AG04450 (cell line): ENCODE measurements around the gene AGBL3. TPM values are rescaled to one million over a fixed set of nuclear protein-coding genes. Genes with fewer than 3 reads are reported as not detected.

ENCODE experiments used
- CTCF ChIA-PET: fragments of 300-600, 350-600 bp; formaldehyde crosslinking; extraction: SDS; loops from one replicate; lab custom pipeline; 2022; ENCODE audit warnings: antibody characterized with exemption, inconsistent platforms; lab: Charles Lee
- POLR2A ChIA-PET: fragments of 350-600 bp; formaldehyde crosslinking; extraction: SDS; loops from one replicate; lab custom pipeline; 2021; ENCODE audit warnings: antibody characterized with exemption, inconsistent platforms; lab: Yijun Ruan, JAX
- DNase-seq: peaks from one replicate; pipeline ENCODE4 v3.0.0-alpha.2; 2011; ENCODE audit warnings: low read depth, low spot score
- H3K27ac ChIP-seq: one replicate; pipeline ENCODE4 v1.5.1; 2012; ENCODE audit warnings: low read depth, low read length, control low read depth
- H3K27me3 ChIP-seq: one replicate; pipeline ENCODE4 v1.6.0; 2012; ENCODE audit warnings: low read length; ENCODE audit not compliant: control insufficient read depth, insufficient read depth
- H3K4me3 ChIP-seq: 2 replicates; pipeline ENCODE4 v1.5.1; 2011; ENCODE audit warnings: mild to moderate bottlenecking, low read depth, low read length, control low read depth
- H3K9me3 ChIP-seq: 2 replicates; pipeline ENCODE4 v1.5.1; 2012; ENCODE audit warnings: low read length; ENCODE audit not compliant: control insufficient read depth, insufficient read depth
- CTCF ChIP-seq: IDR thresholded peaks from 2 replicates; pipeline ENCODE4 v1.5.1; 2011; ENCODE audit warnings: low read depth, low read length, control low read depth, inconsistent platforms
- polyA plus RNA-seq: library from polyadenylated mRNA; depleted of rRNA; stranded (reverse); fragments of >200 nt; gene quantifications from 2 replicates; pipeline ENCODE4 v1.2.3, GENCODE V29; 2011

The AGBL3 gene
- polyA plus RNA-seq, 1 experiment: 0.38 TPM

- Histone ChIP-seq H3K27ac (no peak overlapping the region), H3K4me3 (no peak overlapping the region), H3K27me3 (no peaks in the 10 kb centered on the region), H3K9me3 (no peaks in the 10 kb centered on the region)
- ChIA-PET POLR2A (no interaction called here), CTCF (interaction anchor here (0.6 to 3.4 kb wide), 5 partner anchors 10 to 254 kb away, joined by 3 to 15 read pairs (median 8); no protein-coding TSS in a partner anchor)
- TF ChIP-seq CTCF: no peak
- no peak for DNase-seq
Observed at GRCh38 chr7:134943785-134944400, 42.4 kb upstream of the AGBL3 start.

GRCh38 chr7:134945691-134946090 is 40.6 kb upstream of the AGBL3 start:
- H3K4me3 ChIP-seq: no peak overlapping the region
- no peak for TF ChIP-seq CTCF
- H3K9me3 ChIP-seq: no peaks in the 10 kb centered on the region
- H3K27me3 ChIP-seq: no peaks in the 10 kb centered on the region
- ChIA-PET POLR2A (no interaction called here), CTCF (interaction anchor here (1.4 to 3.4 kb wide), 2 partner anchors 9 to 256 kb away, joined by 9 to 15 read pairs; no protein-coding TSS in a partner anchor)
- DNase-seq: no peak
- no peak overlapping the region for H3K27ac ChIP-seq

- CTCF ChIA-PET: interaction anchor here (1.4 to 3.4 kb wide), 2 partner anchors 8 to 257 kb away, joined by 9 to 15 read pairs; no protein-coding TSS in a partner anchor
- Histone ChIP-seq H3K27me3 (no peaks in the 10 kb centered on the region), H3K4me3 (no peak overlapping the region), H3K9me3 (no peaks in the 10 kb centered on the region), H3K27ac (no peak overlapping the region)
- POLR2A ChIA-PET: no interaction called here
- no peak for DNase-seq
- TF ChIP-seq CTCF: no peak
Observed at GRCh38 chr7:134946260-134946659, 40.0 kb upstream of the AGBL3 start.

GRCh38 chr7:134947329-134947728 is 39.0 kb upstream of the AGBL3 start:
- Histone ChIP-seq H3K27me3 (no peaks in the 10 kb centered on the region), H3K4me3 (no peak overlapping the region), H3K9me3 (no peaks in the 10 kb centered on the region), H3K27ac (no peak overlapping the region)
- DNase-seq: no peak
- no peak for TF ChIP-seq CTCF
- ChIA-PET POLR2A (no interaction called here), CTCF (interaction anchor here (1.6 to 3.4 kb wide), 2 partner anchors 257 to 258 kb away, joined by 8 to 15 read pairs; no protein-coding TSS in a partner anchor)

GRCh38 chr7:134947831-134948230 is 38.5 kb upstream of the AGBL3 start:
- no peaks in the 10 kb centered on the region for H3K9me3 ChIP-seq
- no peaks in the 10 kb centered on the region for H3K27me3 ChIP-seq
- H3K4me3 ChIP-seq: no peak overlapping the region
- DNase-seq: no peak
- no peak for TF ChIP-seq CTCF
- POLR2A ChIA-PET: no interaction called here
- H3K27ac ChIP-seq: no peak overlapping the region
- CTCF ChIA-PET: interaction anchor here (1.1 to 1.6 kb wide), 2 partner anchors 224 to 258 kb away, joined by 4 to 8 read pairs; no protein-coding TSS in a partner anchor
